Right lobe of liver (tissue), 6 donors: Measurements from ENCODE around the gene OTOR. TPM values are rescaled to one million over a fixed set of nuclear protein-coding genes. Genes with fewer than 3 reads are reported as not detected.

Source experiments
- ATAC-seq, 4 donors: fragments of 200-7000 bp; cut with Tn5 transposase; one replicate each; pipeline ENCODE4 v1.9.1; 2020; ENCODE audit warnings: mild to moderate bottlenecking in 4 of 4, moderate library complexity in 4 of 4
- DNase-seq, 3 donors: peaks; one replicate each; pipeline ENCODE4 v3.0.0-alpha.2; 2020
- H3K27ac ChIP-seq, 3 donors: fragments of 200-600 bp; one replicate each; pipeline ENCODE4 v1.8.0; 2022
- H3K27me3 ChIP-seq, 2 donors: fragments of 200-600 bp; one replicate each; pipeline ENCODE4 v1.8.0; 2022
- H3K36me3 ChIP-seq, 4 donors: fragments of 200-600 bp; sonication (generic) in 1 of 4; one replicate each; pipeline versions ENCODE4 v1.5.1 to v1.8.0; 2017 to 2022; ENCODE audit warnings: control low read depth in 1 of 4
- H3K4me1 ChIP-seq, 4 donors: fragments of 200-600 bp; sonication (generic) in 1 of 4; one replicate each; pipeline versions ENCODE4 v1.5.1 to v1.8.0; 2017 to 2022; ENCODE audit warnings: control low read depth in 1 of 4
- H3K4me3 ChIP-seq, 3 donors: fragments of 200-600 bp; one replicate each; pipeline ENCODE4 v1.8.0; 2022
- H3K9me3 ChIP-seq, 4 donors: fragments of 200-600 bp; sonication (generic) in 1 of 4; one replicate each; pipeline versions ENCODE4 v1.5.1 to v1.8.0; 2017 to 2022; ENCODE audit warnings: control low read depth in 1 of 4
- CTCF ChIP-seq, 4 donors: fragments of 200-600 bp in 3 of 4; fragments of 450-650 bp in 1 of 4; IDR thresholded peaks; one replicate each; pipeline versions ENCODE4 v1.5.1 to v1.8.0; 2016 to 2022; ENCODE audit warnings: antibody characterized with exemption in 4 of 4, mild to moderate bottlenecking in 2 of 4
- POLR2A ChIP-seq: fragments of 450-650 bp; IDR thresholded peaks from one replicate; pipeline ENCODE4 v1.6.1; 2017; ENCODE audit warnings: antibody characterized with exemption, mild to moderate bottlenecking
- WGBS: methylation state at CpG from one replicate; pipeline ENCODE4 v1.1.6; 2018; ENCODE audit warnings: low coverage, low lambda C conversion rate; ENCODE audit not compliant: insufficient coverage; ENCODE audit errors: missing lambda C conversion rate; 5-methylcytosine and 5-hydroxymethylcytosine counted together
- intact Hi-C, 2 donors: fragments of 100-400 bp; cut with DNase I; formaldehyde crosslinking; loops; one replicate each; pipeline versions ENCODE4 v1.11.2 to v1.14.1; 2022
- total RNA-seq, 6 experiments: library from RNA; depleted of rRNA in 2 of 6; stranded (reverse); fragments of >200 nt in 2 of 6; fragmentation: NEBNext Ultra II Directional in 3 of 6; extraction: Animal tissue kit (Norgen Biotek cat#: 25700) in 3 of 6; gene quantifications; one replicate each; pipeline versions ENCODE4 v1.1.0 to v1.2.4, GENCODE V29; 2016 to 2023
- donor health status: DM: no; HTN: yes; CAD: no.
- donor health status: DM: no; HTN: no; CAD: no.
- donor health status: DM: no; HTN: no; CAD: no.
- donor health status: DM: no; HTN: yes; CAD: no.
- donor health status: DM: no; HTN: yes; CAD: no.

OTOR gene
- total RNA-seq, 6 experiments from 2014 or later, result not detected

GRCh38 chr20:16729080-16729479 lies 19.1 kb upstream of the OTOR start:
- peak overlapping the region in 2 of 3 donors; percentile 92 to 97 for H3K4me3 ChIP-seq
- intact Hi-C loops, result no loop called here
- TF ChIP-seq CTCF (IDR thresholded peaks at IDR 0.05), result no peak
- TF ChIP-seq POLR2A, result no peak
- no peaks in the 10 kb centered on the region for H3K9me3 ChIP-seq
- no peaks in the 10 kb centered on the region for H3K27me3 ChIP-seq
- DNase-seq, result no peak
- ATAC-seq, result no peak
- H3K4me1 ChIP-seq, result peaks cover 0 to 9% (median 5%) of the 10 kb centered on the region in 4 donors
- no peak overlapping the region for H3K27ac ChIP-seq
- H3K36me3 ChIP-seq, result peaks cover 0 to 18% (median 5%) of the 10 kb centered on the region in 4 donors
- WGBS, result 100% methylated on average over 1 of the region's 1 CpG

GRCh38 chr20:16729565-16730460 lies 18.3 kb upstream of the OTOR start, which contains the start of gene SNRPB2:
TSS of gene SNRPB2 (plus strand) at chr20:16730026. CDS start at chr20:16731703, 1,677 bp downstream.
- ATAC-seq (peak; percentile 99 to 100 (median 100)), DNase-seq (peak; percentile 93 to 95 (median 95))
- Histone ChIP-seq H3K9me3 (no peaks in the 10 kb centered on the region), H3K4me3 (peak within 1 kb of the TSS; percentile 90 to 97 (median 92)), H3K4me1 (peaks cover 0 to 9% (median 5%) of the 10 kb centered on the region in 4 donors), H3K27ac (peak within 1 kb of the TSS; percentile 52 to 59 (median 53)), H3K27me3 (no peaks in the 10 kb centered on the region), H3K36me3 (peaks cover 0 to 18% (median 7%) of the 10 kb centered on the region in 4 donors)
- intact Hi-C loops, result no loop called here
- WGBS, result 1% methylated on average over 29 of the region's 57 CpGs
- peak; percentile 61 for TF ChIP-seq POLR2A
- TF ChIP-seq CTCF (IDR thresholded peaks at IDR 0.05), result no peak

GRCh38 chr20:16732506-16733152 lies 15.5 kb upstream of the OTOR start:
- peaks cover 0 to 9% (median 5%) of the 10 kb centered on the region in 4 donors for H3K4me1 ChIP-seq
- DNase-seq, result no peak
- intact Hi-C loops, result no loop called here
- 64% methylated on average over 4 of the region's 4 CpGs for WGBS
- H3K36me3 ChIP-seq, result peaks cover 0 to 36% (median 17%) of the 10 kb centered on the region in 4 donors
- no peak for TF ChIP-seq CTCF (IDR thresholded peaks at IDR 0.05)
- no peak for TF ChIP-seq POLR2A
- no peak for ATAC-seq
- H3K4me3 ChIP-seq, result no peak overlapping the region
- no peak overlapping the region for H3K27ac ChIP-seq
- H3K27me3 ChIP-seq, result no peaks in the 10 kb centered on the region
- no peaks in the 10 kb centered on the region for H3K9me3 ChIP-seq

- no peak for TF ChIP-seq POLR2A
- TF ChIP-seq CTCF (IDR thresholded peaks at IDR 0.05), result no peak
- DNase-seq, result no peak
- H3K9me3 ChIP-seq, result no peaks in the 10 kb centered on the region
- no peak overlapping the region for H3K27ac ChIP-seq
- WGBS, result 85% methylated on average over 6 of the region's 6 CpGs
- ATAC-seq, result no peak
- intact Hi-C loops, result no loop called here
- H3K36me3 ChIP-seq, result peaks cover 6 to 55% (median 19%) of the 10 kb centered on the region in 4 donors
- no peaks in the 10 kb centered on the region for H3K27me3 ChIP-seq
- no peaks in the 10 kb centered on the region for H3K4me1 ChIP-seq
- no peak overlapping the region for H3K4me3 ChIP-seq
These were observed 7.6 kb upstream of the OTOR start for GRCh38 chr20:16740365-16741072.
